ENCODE data around the gene LUZP2. TPM values are rescaled to one million over a fixed set of nuclear protein-coding genes. Genes with fewer than 3 reads are reported as not detected.
A peak's percentile ranks its signal among the peaks of the same experiment; 100 is the strongest.

The LUZP2 gene
- polyA plus RNA-seq, 1 of the 3 experiments (the other 2 are of a cell fraction) = 0.03 TPM

DNA sequence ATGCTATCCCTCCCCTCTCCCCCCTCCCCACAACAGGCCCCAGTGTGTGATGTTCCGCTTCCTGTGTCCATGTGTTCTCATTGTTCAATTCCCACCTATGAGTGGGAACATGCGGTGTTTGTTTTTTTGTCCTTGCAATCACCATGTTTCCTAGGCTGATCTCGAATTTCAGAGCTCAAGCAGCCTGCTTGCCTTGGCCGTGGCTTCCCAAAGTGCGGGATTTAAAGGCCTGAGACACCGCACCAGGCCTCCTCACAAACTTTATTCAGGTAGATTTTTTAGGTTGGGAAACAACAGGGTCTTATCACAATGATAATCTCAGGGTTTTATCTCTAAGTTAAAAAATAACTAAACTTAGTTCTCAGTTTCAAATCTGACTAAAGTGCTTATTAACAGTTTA is 125.4 kb downstream of the LUZP2 start:
- Histone ChIP-seq H3K79me2 (ENCODE audit: insufficient read depth) (no peaks in the 10 kb centered on the region), H3K9me2 (no peaks in the 10 kb centered on the region), H3K27me3 (ENCODE audit: insufficient read depth) (no peaks in the 10 kb centered on the region), H3K9me3 (no peaks in the 10 kb centered on the region), H3K4me1 (ENCODE audit: control insufficient read depth in 1 of 2, insufficient read depth in 2 of 2, low read depth in 1 of 2, low read length in 1 of 2) (no peaks in the 10 kb centered on the region; a peak in 2 of 4 replicates), H3K36me3 (replicated peaks in 1 of 2; ENCODE audit: control insufficient read depth in 1 of 2, insufficient read depth in 2 of 2, low read length in 1 of 2) (no peaks in the 10 kb centered on the region), H4K20me1 (ENCODE audit: insufficient read depth) (no peaks in the 10 kb centered on the region), H3F3A (replicated peaks; ENCODE audit: insufficient read depth) (peaks cover 16% of the 10 kb centered on the region), H3K27ac (ENCODE audit: low read depth in 2 of 2, low read length in 1 of 2) (peak overlapping the region in 1 of 2 experiments; percentile 57; a peak in 1 of 4 replicates), H3K9ac (no peak overlapping the region; the same call in 1 of the 2 replicates), H2AFZ (ENCODE audit: low read depth) (peak overlapping the region; percentile 73; the same call in 1 of the 2 replicates), H3K4me3 (ENCODE audit: low read depth in 2 of 2, low read length in 1 of 2) (no peak overlapping the region), H3K4me2 (no peak overlapping the region)
- no peak for DNase-seq
- ChIA-PET POLR2A (no interaction called here), CTCF (interaction anchor here (1.2 kb wide), 1 partner anchor 14 kb away, joined by 3 read pairs; no protein-coding TSS in a partner anchor)
- 95% methylated on average over 6 of the region's 6 CpGs for WGBS (ENCODE audit: low lambda C conversion rate)
- TF ChIP-seq YY1 (IDR thresholded peaks at IDR 0.05; ENCODE audit: low read depth) (no peak), MXI1 (IDR thresholded peaks at IDR 0.05; ENCODE audit: low read depth, low read length) (no peak), USF1 (IDR thresholded peaks at IDR 0.05; ENCODE audit: borderline replicate concordance, low read depth) (no peak), POLR2AphosphoS5 (IDR thresholded peaks at IDR 0.05; ENCODE audit: low read depth, low read length) (no peak), GABPA (IDR thresholded peaks at IDR 0.05; ENCODE audit: low read depth) (no peak), IRF3 (IDR thresholded peaks at IDR 0.05; ENCODE audit: low read depth, low read length) (no peak), FOXM1 (IDR thresholded peaks at IDR 0.05; ENCODE audit: low read depth) (no peak), TEAD4 (IDR thresholded peaks at IDR 0.05; ENCODE audit: borderline replicate concordance, insufficient read depth) (no peak), TCF12 (IDR thresholded peaks at IDR 0.05) (no peak)
- TF ChIP-seq, protein P1, sequence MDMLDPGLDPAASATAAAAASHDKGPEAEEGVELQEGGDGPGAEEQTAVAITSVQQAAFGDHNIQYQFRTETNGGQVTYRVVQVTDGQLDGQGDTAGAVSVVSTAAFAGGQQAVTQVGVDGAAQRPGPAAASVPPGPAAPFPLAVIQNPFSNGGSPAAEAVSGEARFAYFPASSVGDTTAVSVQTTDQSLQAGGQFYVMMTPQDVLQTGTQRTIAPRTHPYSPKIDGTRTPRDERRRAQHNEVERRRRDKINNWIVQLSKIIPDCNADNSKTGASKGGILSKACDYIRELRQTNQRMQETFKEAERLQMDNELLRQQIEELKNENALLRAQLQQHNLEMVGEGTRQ (IDR thresholded peaks at IDR 0.05; ENCODE audit: borderline replicate concordance, low read depth, low read length) = no peak

DNA sequence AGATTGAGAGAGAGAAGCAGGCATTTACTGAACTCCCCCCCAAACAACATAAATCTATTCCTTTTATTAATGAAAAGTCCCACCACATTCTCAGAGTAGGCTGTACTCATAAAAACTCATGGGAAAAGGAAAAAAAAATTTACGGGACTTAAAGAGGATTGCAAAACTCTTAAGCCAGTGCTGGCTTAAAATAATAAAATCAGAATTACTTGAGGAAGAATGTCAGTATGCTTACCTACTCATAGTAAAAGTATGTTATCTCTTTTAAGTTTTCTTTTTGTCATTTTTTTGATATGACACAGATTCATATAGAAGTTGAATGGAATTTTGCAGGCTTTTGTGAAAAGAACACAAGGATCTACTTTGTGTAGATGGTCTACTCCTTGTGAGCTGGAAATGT is 126.3 kb downstream of the LUZP2 start:
- DNase-seq = no peak
- POLR2A ChIA-PET = no interaction called here
- WGBS (ENCODE audit: low lambda C conversion rate) = 24% methylated on average over 1 of the region's 1 CpG

More for the DNA sequence above, 126.3 kb downstream of the LUZP2 start:
- peak overlapping the region; percentile 73; the same call in 1 of the 2 replicates for H2AFZ ChIP-seq (ENCODE audit: low read depth)
- peak overlapping the region in 1 of 2 experiments; percentile 57; a peak in 2 of 4 replicates for H3K27ac ChIP-seq (ENCODE audit: low read depth in 2 of 2, low read length in 1 of 2)
- no peaks in the 10 kb centered on the region for H3K79me2 ChIP-seq (ENCODE audit: insufficient read depth)
- H3K9me2 ChIP-seq = no peaks in the 10 kb centered on the region
- H3K36me3 ChIP-seq (replicated peaks in 1 of 2; ENCODE audit: control insufficient read depth in 1 of 2, insufficient read depth in 2 of 2, low read length in 1 of 2) = no peaks in the 10 kb centered on the region
- no peaks in the 10 kb centered on the region for H4K20me1 ChIP-seq (ENCODE audit: insufficient read depth)
- TF ChIP-seq CTCF (IDR thresholded peaks at IDR 0.05) = no peak
- peak; percentile 12; the same call in 1 of the 2 replicates for TF ChIP-seq TEAD4 (IDR thresholded peaks at IDR 0.05; ENCODE audit: borderline replicate concordance, insufficient read depth)
- TF ChIP-seq JUND (IDR thresholded peaks at IDR 0.05) = peak; percentile 28; the same call in 1 of the 2 replicates
- TF ChIP-seq TCF12 (IDR thresholded peaks at IDR 0.05) = peak; percentile 40; the same call in 1 of the 2 replicates
- CTCF ChIA-PET = interaction anchor here (1.2 kb wide), 1 partner anchor 13 kb away, joined by 3 read pairs; no protein-coding TSS in a partner anchor
- H3K4me1 ChIP-seq (ENCODE audit: control insufficient read depth in 1 of 2, insufficient read depth in 2 of 2, low read depth in 1 of 2, low read length in 1 of 2) = no peaks in the 10 kb centered on the region; a peak in 2 of 4 replicates
- H3K4me3 ChIP-seq (ENCODE audit: low read depth in 2 of 2, low read length in 1 of 2) = no peak overlapping the region; a peak in 1 of 4 replicates
- H3K27me3 ChIP-seq (ENCODE audit: insufficient read depth) = no peaks in the 10 kb centered on the region
- peak overlapping the region; percentile 1; the same call in 1 of the 2 replicates for H3K9ac ChIP-seq
- H3F3A ChIP-seq (replicated peaks; ENCODE audit: insufficient read depth) = peaks cover 16% of the 10 kb centered on the region
- H3K4me2 ChIP-seq = 0 out of 2 replicates have a peak overlapping the region, but pooled peaks have one; percentile 8
- H3K9me3 ChIP-seq = no peaks in the 10 kb centered on the region

Measured in SK-N-SH (cell line).